Fibroblast of skin of left biceps (primary cell): Measurements from ENCODE around the gene MID1.

Source experiments
- DNase-seq, 2 experiments: peaks; one replicate each; pipeline ENCODE4 v3.0.0-alpha.2; 2013; ENCODE audit warnings: low read depth in 2 of 2

MID1 gene

DNA sequence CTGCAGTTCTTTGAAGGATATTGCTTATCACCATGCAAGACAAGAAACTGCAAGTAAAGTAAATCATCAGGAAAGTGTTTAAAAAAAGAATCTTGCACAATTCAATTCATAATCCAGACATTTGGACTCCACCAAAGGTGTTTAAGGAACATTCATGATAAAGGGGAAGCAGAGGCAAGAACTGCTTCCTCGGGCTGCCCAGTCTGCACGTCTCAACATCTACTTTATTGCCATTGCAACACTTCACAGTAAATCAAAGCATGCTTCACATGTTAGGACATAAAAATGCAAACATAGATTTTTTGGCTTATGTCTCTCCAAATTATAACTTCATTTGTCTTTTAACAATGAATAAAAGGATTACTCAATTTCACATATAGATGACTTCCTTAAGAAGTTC lies 42.5 kb downstream of the MID1 start:
- DNase-seq, result no peak

DNA sequence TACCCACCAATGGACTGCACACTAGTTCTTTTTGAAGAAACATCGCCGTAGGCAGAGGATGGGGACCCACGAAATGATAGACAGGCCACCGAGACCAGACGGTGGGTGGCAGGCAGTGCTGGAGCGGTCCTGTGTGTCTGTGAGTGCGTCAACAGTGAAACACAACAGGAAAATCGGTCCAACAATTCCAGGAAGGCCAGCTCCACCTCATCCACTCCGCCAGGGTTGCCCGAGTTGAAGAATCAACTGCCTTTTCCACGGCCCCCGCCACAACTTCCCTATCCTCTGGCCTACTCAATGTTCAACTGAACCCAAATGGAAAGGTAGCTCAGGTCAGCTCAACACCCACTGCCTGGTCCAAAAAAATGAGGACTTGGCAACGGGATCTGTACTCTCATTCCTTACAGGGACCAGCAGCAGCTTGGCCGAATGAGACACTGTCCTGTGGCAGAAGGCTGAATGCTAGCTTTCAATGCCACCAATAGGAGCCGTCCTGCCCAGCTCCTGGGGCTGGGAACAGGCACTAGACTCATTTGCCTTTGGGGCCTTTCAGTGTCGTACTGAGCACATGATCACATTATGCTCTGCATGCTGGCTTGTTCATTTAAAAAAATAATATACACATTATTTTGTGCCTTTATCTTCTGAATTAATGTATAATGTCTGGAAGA lies 43.5 kb downstream of the MID1 start:
- DNase-seq, result no peak

DNA sequence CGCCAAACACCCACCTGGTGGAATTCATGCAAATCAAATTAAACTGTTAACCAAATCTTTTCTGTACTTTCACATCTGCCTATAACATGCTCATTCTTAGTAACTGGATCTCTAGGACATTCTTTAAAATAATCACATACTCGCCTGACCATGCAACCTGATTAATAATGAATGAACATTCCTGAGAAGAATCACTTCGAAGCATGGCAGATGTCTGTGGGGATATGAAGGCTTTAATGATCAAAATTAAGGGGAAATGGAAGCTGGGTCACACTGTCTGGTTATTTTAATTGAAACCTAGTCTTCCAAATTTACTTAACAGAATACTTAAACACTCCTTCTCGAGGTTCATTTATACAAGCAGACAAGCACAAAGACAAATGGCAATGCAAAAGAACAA lies 44.2 kb downstream of the MID1 start:
- DNase-seq, result no peak

GRCh38 chrX:10574663-10575062 lies 45.7 kb downstream of the MID1 start:
- no peak for DNase-seq

- DNase-seq, result peak in 1 of 2 experiments; percentile 15
Measured at GRCh38 chrX:10571260-10571659, 49.1 kb downstream of the MID1 start.

DNA sequence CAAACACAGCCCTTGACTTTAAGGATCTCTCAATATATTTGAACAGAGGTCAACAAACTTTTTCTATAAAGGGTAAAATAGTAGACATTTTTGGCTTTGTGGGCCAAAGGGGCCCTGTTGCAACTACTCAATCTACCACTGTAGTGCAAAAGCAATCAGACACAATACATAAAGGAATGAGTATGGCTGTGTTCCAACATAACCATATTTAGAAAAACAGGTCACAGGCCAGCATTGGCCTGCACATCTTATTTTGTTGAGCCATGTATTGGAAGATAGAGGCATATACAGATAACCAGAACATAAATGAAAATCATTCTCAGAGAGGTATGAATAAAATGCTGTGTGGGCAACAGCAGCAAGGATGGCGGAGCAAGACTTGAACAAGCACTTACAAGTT lies 49.8 kb downstream of the MID1 start:
- DNase-seq, result no peak

- no peak for DNase-seq
Measured at GRCh38 chrX:10569946-10570345, 50.4 kb downstream of the MID1 start.

GRCh38 chrX:10568428-10568827 lies 52.0 kb downstream of the MID1 start:
- DNase-seq, result no peak

GRCh38 chrX:10567136-10567535 lies 53.2 kb downstream of the MID1 start:
- no peak for DNase-seq

- DNase-seq, result no peak
Measured at GRCh38 chrX:10566716-10567097, 53.7 kb downstream of the MID1 start.

GRCh38 chrX:10564484-10564883 lies 55.9 kb downstream of the MID1 start:
- DNase-seq, result no peak

- no peak for DNase-seq
Measured at GRCh38 chrX:10557166-10557565, 63.2 kb downstream of the MID1 start.

DNA sequence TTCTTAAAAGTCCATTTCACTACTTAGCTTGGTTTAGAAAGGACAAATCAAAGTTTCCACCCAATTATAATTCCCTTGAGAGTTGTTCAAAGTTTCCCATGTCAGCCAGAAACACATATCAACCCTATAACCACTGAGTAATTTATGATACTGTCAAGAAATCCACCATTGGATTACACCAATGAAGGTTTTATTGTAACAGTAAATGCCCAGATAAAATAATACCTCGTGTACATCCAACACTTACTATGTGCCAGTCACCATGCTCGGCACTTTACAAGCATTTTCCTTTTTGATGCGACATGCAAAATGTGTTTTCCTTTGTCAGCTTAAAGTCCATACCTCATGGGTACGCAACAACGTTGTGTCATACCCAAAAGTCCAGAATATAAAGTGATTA lies 64.0 kb downstream of the MID1 start:
- DNase-seq, result no peak

DNA sequence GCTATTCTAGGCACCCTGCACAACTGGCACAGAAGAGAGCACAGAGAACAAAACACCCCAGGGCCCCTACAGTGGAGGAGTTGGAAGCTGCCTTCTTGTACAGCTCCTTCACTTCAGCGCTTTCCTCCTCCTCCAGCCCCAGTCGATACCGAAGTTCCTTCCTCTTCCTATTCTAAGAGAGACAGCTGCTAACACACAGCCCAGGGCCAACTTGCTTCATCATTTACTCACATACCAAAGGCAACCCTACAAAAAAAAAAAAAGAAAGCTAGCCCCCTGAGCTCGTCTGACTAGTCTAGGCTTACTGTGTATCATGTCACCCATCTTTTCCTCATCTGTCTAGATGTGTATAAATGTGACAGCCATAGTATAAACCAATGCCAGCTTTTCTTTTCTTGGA lies 64.5 kb downstream of the MID1 start:
- no peak for DNase-seq

DNA sequence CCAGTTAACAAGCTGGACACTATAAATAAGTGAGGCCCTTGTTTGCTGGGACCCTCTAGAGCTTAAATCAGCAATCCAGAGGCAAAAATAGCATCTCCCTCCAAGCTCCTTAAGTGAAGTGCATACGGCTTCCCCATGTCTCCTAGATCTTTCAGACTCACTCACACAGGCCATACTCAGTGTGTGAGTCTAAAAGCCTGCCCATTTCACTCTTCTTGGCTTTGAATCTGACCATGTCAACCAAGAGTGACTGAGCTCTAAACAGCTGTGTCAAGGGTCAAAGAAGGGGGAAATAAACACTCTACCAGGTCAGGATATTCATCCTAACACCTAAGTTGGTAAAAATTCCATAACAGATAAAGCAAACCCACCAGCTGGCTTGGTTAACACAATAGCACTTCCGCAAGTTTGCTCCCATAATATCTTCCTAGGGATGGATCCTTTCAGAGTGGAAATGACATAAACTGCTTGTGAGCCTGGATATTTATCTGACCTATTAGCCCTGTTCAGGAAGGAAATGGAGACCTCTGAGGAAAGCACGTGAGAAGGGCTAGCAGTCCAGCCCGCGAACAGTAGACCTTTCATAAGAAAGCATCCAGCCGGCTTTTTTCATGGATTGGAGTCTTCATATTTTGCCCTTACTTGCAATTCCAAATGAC lies 65.6 kb downstream of the MID1 start:
- no peak for DNase-seq

DNA sequence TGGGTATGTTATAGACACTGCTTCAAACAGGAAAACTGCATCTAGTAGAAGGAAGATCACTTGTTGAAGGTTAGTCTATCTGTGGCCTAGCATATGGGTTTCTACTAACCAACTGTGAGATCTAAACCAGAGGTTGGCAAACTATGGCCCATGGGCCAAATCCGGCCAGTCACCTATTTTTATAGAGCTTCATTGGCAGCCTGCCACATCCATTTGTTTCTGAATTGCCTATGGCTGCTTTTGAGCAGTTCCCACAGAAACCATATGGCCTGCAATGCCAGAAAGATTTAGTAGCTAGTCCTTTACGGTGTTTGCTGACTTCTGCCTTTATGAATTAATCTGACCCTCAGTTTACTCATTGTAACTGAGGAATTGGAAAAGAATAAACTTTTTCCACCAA lies 71.1 kb downstream of the MID1 start:
- DNase-seq, result no peak

GRCh38 chrX:10548688-10549087 lies 71.7 kb downstream of the MID1 start:
- no peak for DNase-seq

DNA sequence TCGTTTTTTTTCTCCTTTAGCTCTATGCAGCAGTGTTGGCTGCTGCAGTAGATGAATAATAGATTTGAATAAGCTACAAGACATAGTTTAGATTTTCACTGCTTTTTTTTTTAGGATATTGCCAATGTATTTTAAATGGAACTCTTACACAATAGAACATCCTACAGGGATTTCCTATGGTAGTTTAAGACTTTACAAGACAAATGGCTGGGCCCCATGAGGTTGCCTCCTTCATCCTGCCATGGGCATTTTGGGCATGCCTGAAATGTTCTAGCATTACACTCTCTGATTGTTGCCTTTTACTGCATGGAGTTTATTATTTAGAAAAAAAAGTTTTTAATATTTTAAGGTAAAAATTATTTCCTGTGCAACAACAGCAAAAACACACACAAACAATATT lies 74.5 kb downstream of the MID1 start:
- DNase-seq, result no peak

- no peak for DNase-seq
Measured at GRCh38 chrX:10542586-10542985, 77.8 kb downstream of the MID1 start.

- peak in 1 of 2 experiments; percentile 42 for DNase-seq
Measured at GRCh38 chrX:10538831-10539230, 81.6 kb downstream of the MID1 start.

- no peak for DNase-seq
Measured at GRCh38 chrX:10537308-10537707, 83.1 kb downstream of the MID1 start.

DNA sequence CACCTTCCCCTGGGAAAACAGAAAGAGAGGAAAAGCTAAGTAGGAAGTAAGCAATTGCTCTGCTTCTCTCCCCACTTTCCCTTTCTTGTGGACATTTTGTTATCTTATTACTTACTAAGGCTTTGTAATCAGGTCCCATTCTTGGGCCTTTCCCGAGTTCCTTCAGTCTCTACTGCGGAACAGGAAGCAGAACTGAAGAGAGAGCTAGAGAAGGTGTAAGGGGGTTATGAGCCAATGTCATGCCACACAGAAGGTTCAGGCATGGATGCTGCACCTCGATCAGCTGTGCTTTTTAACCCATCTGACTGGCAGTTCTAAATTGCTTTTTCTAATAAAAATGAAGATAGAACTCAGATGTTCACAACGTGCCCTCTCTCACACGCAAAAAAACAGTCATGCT lies 83.6 kb downstream of the MID1 start:
- DNase-seq, result no peak

GRCh38 chrX:10534611-10535010 lies 85.8 kb downstream of the MID1 start:
- no peak for DNase-seq
